NCI-H146 treated with DMSO at 0.1 percent for 48 hours (cell line): ENCODE data around the gene CRHBP.

Experiments used
- DNase-seq: peaks from one replicate; lab custom pipeline; 2025; ENCODE audit not compliant: unreplicated experiment; lab: John Stamatoyannopoulos, UW

The CRHBP gene

DNA sequence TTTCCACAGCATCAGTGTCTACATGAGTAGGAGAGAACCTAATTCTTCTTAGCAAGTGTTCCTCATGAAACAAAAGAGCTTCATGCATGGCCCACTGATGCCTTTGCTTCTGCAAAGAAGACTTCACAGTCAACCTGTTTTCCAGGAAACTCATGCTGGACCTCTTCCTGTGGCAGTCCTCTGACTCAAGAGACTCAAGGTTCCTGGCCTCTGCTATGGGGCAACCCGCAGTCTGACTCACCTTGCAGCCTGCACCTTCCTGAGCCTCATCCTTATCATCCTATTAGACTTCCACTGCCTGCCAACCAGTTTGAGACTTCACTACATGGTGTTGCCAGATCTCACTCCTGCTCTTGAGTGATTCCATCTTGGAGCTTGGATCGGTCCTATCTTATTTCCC lies 59.8 kb downstream of the CRHBP start:
- DNase-seq, result no peak

- DNase-seq, result no peak
Observed at GRCh38 chr5:77015938-77016569, 63.2 kb downstream of the CRHBP start.

DNA sequence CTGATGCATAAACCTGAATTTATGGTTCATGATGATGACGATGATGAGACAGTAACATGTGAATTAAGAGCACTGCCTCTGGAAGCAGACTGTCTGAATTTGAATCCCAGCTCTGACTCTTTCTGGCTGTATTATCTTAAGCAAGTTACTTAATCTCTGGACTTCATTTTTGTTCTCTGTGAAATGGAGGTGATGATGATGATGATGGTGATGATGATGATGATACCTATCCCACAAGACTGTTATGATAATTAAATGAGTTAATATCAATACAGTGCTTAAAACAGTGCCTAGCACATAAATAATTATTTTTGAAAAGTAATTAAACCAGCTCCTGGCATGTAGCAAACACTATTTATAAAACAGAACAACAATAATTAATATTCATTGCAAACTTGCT lies 64.1 kb downstream of the CRHBP start:
- no peak for DNase-seq

DNA sequence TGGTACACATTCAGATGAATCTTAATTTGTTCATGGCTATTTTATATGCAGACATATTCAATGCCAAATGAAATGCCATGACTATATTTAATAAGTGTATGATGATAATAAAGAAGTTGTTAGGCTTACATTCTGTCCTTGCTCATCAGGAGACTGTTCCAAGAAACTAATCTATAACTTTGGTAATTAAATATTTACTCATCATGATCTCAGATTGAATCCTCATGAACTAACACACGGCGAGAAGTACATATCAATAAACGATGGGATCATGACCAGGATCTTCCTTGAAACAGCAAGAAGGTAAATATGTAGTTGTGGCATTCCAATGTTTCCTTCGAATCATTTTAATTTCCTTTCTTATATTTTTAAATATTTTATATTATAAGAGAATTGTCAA lies 64.8 kb downstream of the CRHBP start:
- no peak for DNase-seq
